ENCODE data around the gene TEAD1.

TEAD1 gene

DNA sequence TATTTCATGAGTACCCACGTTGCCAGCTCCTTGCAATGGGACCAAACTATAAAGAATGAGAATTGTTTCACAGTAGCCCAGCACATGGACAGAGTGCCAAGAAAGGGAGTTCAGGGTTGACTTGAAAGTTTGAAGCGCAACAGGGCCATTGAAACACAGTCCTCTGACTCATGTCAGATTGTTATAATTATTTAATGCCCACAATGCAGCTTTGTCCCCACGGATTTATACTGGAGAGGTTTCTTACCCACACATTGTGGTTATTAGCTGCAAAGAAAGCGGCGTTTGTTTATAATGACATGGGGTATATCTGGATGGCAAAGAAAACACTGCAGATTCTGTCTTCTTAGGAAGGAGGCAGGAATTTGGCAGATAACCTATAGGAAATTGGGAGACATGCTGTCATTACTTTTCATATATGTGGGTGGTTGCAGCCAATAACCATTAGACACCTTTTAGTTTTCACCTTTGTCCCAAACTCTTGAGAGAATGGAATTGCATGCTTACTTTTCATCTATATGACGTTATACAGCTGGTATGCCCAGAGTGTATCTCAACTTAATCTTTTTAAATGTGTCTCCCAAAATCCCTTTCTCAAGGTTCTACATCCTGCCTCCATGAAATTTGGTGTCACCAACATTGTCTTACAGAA lies 143.6 kb downstream of the TEAD1 start:
- Mint-ChIP-seq H3K27me3 (ENCODE audit: low read depth) (no peaks in the 10 kb centered on the region), H3K4me3 (no peak overlapping the region), H3K4me1 (peaks cover 57% of the 10 kb centered on the region), H3K9me3 (no peaks in the 10 kb centered on the region), H3K36me3 (ENCODE audit: low read depth) (peaks cover 11% of the 10 kb centered on the region), H3K27ac (peak overlapping the region in 1 of 3 experiments; percentile 51)
- TF ChIP-seq, protein P1, sequence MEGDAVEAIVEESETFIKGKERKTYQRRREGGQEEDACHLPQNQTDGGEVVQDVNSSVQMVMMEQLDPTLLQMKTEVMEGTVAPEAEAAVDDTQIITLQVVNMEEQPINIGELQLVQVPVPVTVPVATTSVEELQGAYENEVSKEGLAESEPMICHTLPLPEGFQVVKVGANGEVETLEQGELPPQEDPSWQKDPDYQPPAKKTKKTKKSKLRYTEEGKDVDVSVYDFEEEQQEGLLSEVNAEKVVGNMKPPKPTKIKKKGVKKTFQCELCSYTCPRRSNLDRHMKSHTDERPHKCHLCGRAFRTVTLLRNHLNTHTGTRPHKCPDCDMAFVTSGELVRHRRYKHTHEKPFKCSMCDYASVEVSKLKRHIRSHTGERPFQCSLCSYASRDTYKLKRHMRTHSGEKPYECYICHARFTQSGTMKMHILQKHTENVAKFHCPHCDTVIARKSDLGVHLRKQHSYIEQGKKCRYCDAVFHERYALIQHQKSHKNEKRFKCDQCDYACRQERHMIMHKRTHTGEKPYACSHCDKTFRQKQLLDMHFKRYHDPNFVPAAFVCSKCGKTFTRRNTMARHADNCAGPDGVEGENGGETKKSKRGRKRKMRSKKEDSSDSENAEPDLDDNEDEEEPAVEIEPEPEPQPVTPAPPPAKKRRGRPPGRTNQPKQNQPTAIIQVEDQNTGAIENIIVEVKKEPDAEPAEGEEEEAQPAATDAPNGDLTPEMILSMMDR (IDR thresholded peaks at IDR 0.05; ENCODE audit: unreplicated experiment in 3 of 3): no peak

DNA sequence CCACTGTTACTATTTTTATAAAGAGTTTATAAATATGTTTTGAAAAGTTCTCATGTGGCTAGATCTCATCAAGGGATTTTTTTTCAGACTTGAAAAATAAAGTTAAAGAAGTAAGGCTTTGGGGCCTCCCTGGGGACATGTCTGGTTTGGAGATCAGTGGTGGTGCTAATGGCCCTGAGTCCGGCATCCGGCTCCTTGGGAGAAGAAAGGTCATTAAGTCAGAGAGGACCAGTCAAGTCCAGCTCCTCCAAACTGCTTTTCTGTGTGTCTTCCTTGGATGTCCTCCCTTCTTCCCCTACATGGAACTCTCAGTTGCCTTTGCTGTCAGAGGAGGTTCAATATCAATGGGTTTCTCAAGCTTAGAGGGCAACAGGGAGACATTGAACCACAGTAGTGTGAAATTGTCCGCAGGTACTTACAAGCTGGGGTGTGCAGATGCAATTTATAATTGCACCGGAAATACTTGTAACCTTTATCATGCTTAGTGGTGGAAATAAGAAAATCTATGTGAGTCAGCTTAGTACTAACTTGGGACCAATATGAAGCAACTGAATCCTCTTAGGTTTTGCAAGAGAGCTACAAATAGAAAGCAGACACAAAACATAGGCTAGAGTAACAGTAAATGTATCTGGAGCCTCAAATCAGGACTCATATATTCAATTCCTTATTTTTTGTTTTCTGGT lies 144.3 kb downstream of the TEAD1 start:
- TF ChIP-seq, protein P1 (IDR thresholded peaks at IDR 0.05; ENCODE audit: unreplicated experiment in 3 of 3): no peak
- Mint-ChIP-seq H3K4me3 (no peak overlapping the region), H3K27me3 (ENCODE audit: low read depth) (no peaks in the 10 kb centered on the region), H3K27ac (peak overlapping the region in 1 of 3 experiments; percentile 48), H3K36me3 (ENCODE audit: low read depth) (peaks cover 12% of the 10 kb centered on the region), H3K9me3 (no peaks in the 10 kb centered on the region), H3K4me1 (peaks cover 53% of the 10 kb centered on the region)

DNA sequence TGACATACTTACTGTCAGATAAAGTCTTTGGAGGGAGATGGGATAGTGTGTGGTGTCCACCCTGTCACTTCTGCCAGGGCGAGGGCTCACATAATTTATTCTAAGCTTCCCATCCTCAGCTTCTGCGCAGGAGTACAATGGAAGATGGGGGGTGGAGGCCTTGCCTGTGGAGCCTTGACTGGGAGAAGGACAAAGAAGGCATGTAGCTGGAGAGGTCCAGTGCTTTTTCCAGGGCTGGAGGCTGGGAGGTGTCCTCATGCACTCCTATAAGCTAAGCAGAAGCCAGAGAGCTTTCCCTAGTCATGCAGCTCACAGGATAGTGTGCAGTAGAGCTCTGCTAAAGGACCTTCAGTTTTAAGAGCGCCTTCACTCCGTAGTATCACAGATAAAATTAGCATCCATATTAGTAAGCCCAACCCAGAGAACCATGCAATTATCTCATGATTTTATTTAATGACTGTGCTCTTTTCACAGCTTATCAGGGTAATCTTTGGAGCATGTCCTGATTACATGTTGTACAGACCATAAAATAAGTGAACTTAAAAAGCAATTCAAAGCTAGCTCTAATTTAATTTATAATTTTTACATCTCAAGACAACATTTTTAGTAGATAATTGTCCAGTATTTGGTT lies 148.3 kb downstream of the TEAD1 start:
- Mint-ChIP-seq H3K4me1 (peaks cover 39% of the 10 kb centered on the region), H3K27ac (peak overlapping the region in 2 of 3 experiments; percentile 35 to 39), H3K36me3 (ENCODE audit: low read depth) (peaks cover 19% of the 10 kb centered on the region), H3K4me3 (no peak overlapping the region), H3K9me3 (no peaks in the 10 kb centered on the region), H3K27me3 (ENCODE audit: low read depth) (no peaks in the 10 kb centered on the region)
- TF ChIP-seq, protein P1 (IDR thresholded peaks at IDR 0.05; ENCODE audit: unreplicated experiment in 3 of 3): no peak

DNA sequence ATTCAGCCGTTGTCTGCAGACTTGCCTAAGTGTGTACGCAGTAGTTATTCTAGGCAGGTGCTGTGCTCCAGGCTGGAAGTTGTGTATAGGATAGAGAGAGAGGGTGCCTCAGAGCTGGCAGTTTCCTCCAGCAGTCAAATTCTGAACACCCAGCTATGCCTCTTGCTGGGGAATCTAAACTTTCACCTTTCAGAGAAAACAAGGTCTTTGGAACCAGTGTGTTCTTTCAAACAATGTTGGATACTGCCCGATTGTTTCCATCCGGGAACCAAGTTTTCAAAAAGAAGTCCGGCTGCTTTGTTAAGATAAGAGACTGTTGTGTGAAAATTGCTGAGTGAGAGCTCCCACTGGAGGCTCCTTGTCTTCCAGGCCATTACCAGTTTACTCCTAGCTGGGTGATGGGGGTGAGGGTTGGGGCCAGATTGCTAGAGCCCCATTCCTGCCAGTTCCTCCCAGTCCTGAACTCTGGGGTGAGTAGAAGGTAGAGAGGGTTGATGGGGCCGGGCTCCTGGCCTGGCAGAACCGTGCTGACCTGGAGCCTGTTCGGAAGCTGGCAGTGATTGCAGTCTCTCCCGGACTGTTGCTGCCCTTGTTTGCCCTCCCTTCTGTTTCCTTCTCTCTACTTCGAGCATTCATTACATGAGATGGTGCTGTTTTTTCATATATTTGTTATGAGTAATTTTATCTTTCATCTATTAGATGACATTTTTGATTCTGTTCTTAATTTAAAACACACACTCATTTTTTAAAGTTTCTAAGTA lies 150.2 kb downstream of the TEAD1 start:
- Mint-ChIP-seq H3K4me1 (peaks cover 50% of the 10 kb centered on the region), H3K27ac (peak overlapping the region in 2 of 3 experiments; percentile 38 to 48), H3K4me3 (no peak overlapping the region), H3K27me3 (ENCODE audit: low read depth) (no peaks in the 10 kb centered on the region), H3K36me3 (ENCODE audit: low read depth) (peaks cover 13% of the 10 kb centered on the region), H3K9me3 (no peaks in the 10 kb centered on the region)
- TF ChIP-seq, protein P1 (IDR thresholded peaks at IDR 0.05; ENCODE audit: unreplicated experiment in 3 of 3): no peak

DNA sequence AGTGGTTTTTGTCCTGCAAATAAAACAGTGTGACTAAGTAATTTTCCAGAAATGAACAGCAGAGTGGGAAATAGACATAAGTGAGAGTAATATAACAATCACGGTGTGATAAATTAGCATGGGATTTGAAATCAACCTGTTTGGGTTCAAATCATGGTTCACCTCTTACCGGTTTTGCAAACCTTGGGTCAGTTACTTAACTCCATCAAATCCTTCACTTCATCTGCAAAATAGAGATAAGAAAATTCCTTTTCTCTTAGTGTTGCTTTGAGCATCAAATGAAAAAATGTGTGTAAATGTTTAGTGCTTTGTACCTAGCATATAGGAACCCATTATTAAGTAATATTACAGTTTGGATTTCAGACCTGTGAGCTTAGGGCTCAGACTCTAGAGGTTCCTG lies 152.2 kb downstream of the TEAD1 start:
- no peaks in the 10 kb centered on the region for H3K9me3 Mint-ChIP-seq
- H3K27ac Mint-ChIP-seq: peak overlapping the region in 1 of 3 experiments; percentile 97
- no peaks in the 10 kb centered on the region for H3K27me3 Mint-ChIP-seq (ENCODE audit: low read depth)
- TF ChIP-seq, protein P1 (IDR thresholded peaks at IDR 0.05; ENCODE audit: unreplicated experiment in 3 of 3): no peak
- H3K36me3 Mint-ChIP-seq (ENCODE audit: low read depth): peaks cover 21% of the 10 kb centered on the region
- peaks cover 66% of the 10 kb centered on the region for H3K4me1 Mint-ChIP-seq
- no peak overlapping the region for H3K4me3 Mint-ChIP-seq

All from nephron (organoid).